ENCODE measurements around the gene POLR1H. TPM values are rescaled to one million over a fixed set of nuclear protein-coding genes. Genes with fewer than 3 reads are reported as not detected.
"Not testable (repeated sequence)": the region's sequence is repeated elsewhere in the genome, so short reads cannot be mapped to it uniquely, and the experiment has no call there.

The POLR1H gene
- 12.3 and 32.3 TPM in 2 replicates for total RNA-seq

GRCh38 chr6:30061092-30061857 is at the start of gene POLR1H:
TSS of gene POLR1H (plus strand) at chr6:30061265. CDS start at chr6:30061525, 260 bp downstream.
- peak; percentile 92 for DNase-seq (ENCODE audit: low read depth)

GRCh38 chr6:30013291-30013922 is 47.7 kb upstream of the POLR1H start:
- DNase-seq (ENCODE audit: low read depth) = no peak

- no peak for DNase-seq (ENCODE audit: low read depth)
These were observed 41.2 kb upstream of the POLR1H start for GRCh38 chr6:30019819-30020218.

- DNase-seq (ENCODE audit: low read depth) = no peak
These were observed 40.4 kb upstream of the POLR1H start for GRCh38 chr6:30020626-30021025.

GRCh38 chr6:30022189-30022588 is 38.9 kb upstream of the POLR1H start:
- no peak for DNase-seq (ENCODE audit: low read depth)

GRCh38 chr6:30022712-30023111 is 38.4 kb upstream of the POLR1H start:
- DNase-seq (ENCODE audit: low read depth) = not testable (repeated sequence)

GRCh38 chr6:30025186-30025585 is 35.9 kb upstream of the POLR1H start:
- DNase-seq (ENCODE audit: low read depth) = no peak

GRCh38 chr6:30029588-30029987 is 31.5 kb upstream of the POLR1H start:
- DNase-seq (ENCODE audit: low read depth) = no peak

GRCh38 chr6:30031381-30031780 is 29.7 kb upstream of the POLR1H start:
- DNase-seq (ENCODE audit: low read depth) = no peak

- DNase-seq (ENCODE audit: low read depth) = not testable (repeated sequence)
These were observed 27.6 kb upstream of the POLR1H start for GRCh38 chr6:30033440-30033839.

GRCh38 chr6:30035784-30036183 is 25.3 kb upstream of the POLR1H start:
- DNase-seq (ENCODE audit: low read depth) = no peak

- peak; percentile 10 for DNase-seq (ENCODE audit: low read depth)
These were observed 23.8 kb upstream of the POLR1H start for GRCh38 chr6:30037182-30037788.

GRCh38 chr6:30041221-30041620 is 19.8 kb upstream of the POLR1H start:
- DNase-seq (ENCODE audit: low read depth) = no peak

- no peak for DNase-seq (ENCODE audit: low read depth)
These were observed 19.2 kb upstream of the POLR1H start for GRCh38 chr6:30041821-30042220.

GRCh38 chr6:30042476-30042875 is 18.6 kb upstream of the POLR1H start:
- no peak for DNase-seq (ENCODE audit: low read depth)

GRCh38 chr6:30042914-30043313 is 18.2 kb upstream of the POLR1H start:
- no peak for DNase-seq (ENCODE audit: low read depth)

GRCh38 chr6:30043744-30044143 is 17.3 kb upstream of the POLR1H start:
- no peak for DNase-seq (ENCODE audit: low read depth)

GRCh38 chr6:30044630-30045029 is 16.4 kb upstream of the POLR1H start:
- DNase-seq (ENCODE audit: low read depth) = no peak

GRCh38 chr6:30047220-30047619 is 13.8 kb upstream of the POLR1H start:
- DNase-seq (ENCODE audit: low read depth) = no peak

GRCh38 chr6:30053682-30054081 is 7.4 kb upstream of the POLR1H start:
- DNase-seq (ENCODE audit: low read depth) = no peak

GRCh38 chr6:30055513-30055912 is 5.6 kb upstream of the POLR1H start:
- DNase-seq (ENCODE audit: low read depth) = no peak

GRCh38 chr6:30060606-30061091 is 416 bp upstream of the POLR1H start:
- DNase-seq (ENCODE audit: low read depth) = peak; percentile 21
